CMK (cell line): ENCODE results near the gene VAV1.

Experiments used
- DNase-seq: peaks from one replicate; pipeline ENCODE4 v3.0.0-alpha.2; 2010; ENCODE audit warnings: low read depth

The VAV1 gene

DNA sequence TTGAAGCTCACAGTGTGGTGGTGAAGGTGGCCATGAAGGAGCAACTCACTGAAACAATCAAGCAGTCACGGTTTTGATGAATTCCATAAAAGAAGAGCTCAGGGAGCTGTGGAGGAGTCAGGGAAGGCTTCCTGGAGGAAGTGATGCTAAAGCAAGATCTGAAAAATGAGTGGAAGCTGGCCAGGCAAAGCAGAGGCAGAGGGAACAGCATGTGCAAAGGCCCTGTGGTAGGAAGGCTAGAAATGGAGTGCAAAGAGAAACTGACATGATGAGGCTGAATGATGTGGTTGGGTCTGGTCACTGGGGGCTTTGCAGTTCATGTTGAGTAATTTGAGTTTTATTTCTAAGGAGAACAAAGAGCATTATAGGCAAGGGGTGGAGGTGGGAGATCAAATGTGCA lies 121.8 kb downstream of the VAV1 start:
- no peak for DNase-seq

DNA sequence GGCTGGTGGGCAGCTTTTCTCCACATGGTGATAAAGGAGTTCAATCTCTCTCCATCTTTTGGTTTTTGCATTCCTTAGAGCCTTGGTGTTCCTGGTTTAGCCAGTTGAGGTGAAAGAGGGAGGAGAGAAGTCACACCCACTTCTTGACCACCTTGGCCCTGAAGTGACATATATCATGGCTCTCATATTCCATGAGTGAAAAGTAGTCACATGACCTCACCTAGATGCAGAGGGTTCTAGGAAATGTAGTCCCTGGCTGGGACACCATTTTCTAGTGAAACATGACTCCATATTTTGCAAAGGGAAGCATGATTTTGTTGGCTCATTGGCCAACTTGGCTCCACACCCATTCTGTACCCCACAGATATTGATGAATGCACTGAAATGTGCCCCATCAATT lies 130.9 kb downstream of the VAV1 start:
- no peak for DNase-seq

DNA sequence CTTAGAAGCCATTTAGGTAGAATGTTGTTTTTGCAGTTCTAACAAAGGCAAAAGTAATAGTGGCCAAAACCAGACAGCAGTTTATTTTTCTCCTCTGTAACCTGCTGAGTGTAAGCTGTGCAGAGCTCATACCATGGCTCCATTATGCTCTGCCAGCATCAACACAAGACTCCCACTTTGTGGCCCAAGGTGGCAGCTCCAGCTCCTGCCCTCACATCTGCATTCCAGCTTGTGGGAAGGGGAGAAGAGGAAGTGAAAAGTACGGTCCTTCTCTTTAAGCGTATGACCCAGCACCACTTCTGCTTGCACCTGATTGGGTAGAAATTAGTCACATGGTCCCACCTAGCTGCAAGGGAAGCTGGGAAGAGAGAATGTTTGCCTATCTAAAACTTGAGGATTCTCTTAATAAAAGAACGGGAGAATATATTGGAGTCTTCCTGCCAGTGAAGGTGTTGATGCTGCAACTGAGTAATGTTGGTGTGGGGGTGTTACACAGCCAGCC lies 134.1 kb downstream of the VAV1 start:
- DNase-seq = no peak
